HG03095 (cell line): ENCODE results near the gene GPR156.
"Not testable (repeated sequence)": the region's sequence is repeated elsewhere in the genome, so short reads cannot be mapped to it uniquely, and the experiment has no call there.

Source experiments
- ATAC-seq: cut with Tn5 transposase; IDR thresholded peaks from one replicate; pipeline ENCODE4 v1.9.1; 2021; ENCODE audit warnings: moderate library complexity; ENCODE audit not compliant: unreplicated experiment

The GPR156 gene

DNA sequence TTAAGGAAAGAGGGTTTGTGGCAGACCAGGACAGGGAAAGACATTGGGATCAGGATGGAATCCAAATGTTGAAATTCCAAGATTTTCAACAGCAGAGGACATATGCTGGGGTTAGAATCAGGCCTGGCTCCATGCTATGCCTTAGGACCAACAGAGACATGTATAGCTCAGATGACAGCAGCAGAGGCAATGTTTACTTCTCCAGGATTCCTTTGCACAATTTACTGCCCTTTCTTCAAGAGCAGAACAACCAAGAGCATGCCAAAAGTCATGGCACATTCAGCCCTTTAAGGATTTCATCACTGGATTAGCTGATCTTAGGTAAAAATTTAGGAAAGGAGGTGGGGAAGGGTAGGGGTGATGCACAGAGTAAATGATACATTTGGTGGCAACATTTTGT lies 121.2 kb downstream of the GPR156 start:
- ATAC-seq, result no peak

DNA sequence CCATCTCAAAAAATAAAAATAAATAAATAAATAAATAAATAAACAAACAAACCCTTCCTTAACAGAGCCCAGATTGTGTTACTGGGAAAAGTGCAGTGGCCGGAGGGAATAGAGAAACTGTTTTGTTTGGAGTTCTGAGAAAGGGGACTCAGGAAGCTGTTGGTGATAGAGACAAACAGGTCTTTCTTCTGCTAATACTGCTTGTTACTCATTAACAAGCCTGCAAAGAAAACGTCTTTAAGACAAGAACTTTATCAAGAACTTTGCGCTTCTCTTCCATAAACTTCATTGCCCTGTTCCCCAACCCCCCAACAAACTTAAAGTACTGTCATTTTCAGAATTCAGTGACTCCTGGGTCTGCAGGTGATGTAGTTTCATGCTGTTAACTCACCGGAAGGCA lies 122.0 kb downstream of the GPR156 start:
- ATAC-seq, result no peak

DNA sequence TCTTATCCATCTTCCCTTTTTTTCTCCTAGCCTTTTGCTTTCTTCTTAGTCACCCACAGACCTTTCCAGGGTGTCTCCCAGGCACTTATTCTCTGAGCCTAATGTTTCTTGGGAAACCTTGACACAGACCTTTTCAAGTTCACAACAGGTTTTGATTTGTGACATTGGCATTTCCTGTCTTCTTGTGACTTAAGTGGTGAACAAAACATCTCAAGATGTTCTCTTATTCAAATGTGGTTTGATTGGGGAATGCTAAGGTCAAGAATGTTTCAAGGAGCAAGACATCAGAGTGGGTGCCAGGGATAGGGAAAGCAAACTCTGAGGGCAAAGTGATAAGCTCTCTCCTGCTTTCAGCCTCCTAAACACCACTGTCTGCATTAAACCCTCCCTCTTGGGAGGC lies 122.6 kb downstream of the GPR156 start:
- ATAC-seq, result no peak

DNA sequence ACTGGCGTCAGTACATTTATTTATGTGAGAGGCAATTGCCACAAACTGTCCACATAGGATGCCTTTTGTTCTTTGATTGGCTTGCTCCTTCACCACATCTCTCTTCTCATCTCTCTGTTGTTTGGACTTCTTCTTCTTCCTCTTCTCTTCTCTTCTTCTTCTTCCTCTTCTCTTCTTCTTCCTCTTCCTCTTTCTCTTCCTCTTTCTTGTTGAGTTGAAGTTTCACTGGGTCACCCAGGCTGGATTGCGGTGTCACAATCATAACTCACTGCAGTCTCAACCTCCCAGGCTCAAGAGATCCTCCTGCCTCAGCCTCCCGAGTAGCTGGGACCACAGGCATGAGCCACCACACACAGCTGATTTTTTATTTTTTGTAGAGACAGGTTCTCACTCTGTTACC lies 123.1 kb downstream of the GPR156 start:
- no peak for ATAC-seq

DNA sequence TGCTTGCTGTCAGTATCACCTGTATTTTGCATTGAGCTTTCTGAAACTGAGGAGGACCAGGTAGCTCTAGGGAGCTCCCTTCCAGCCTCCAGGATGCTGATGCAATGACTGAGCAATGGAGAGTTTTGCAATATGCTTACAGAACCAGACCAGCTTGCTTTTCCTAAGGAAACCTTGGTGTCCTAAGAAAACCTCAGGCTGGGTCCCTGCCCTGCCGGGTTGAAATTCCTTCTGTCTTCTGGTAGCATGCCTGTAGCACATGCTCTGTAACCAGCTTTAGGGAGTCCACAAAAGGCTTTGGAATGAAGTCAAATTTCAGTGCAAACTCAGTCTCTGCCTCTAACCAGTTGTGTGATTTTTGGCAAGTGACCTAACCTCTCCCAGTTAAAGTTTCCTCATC lies 125.0 kb downstream of the GPR156 start:
- ATAC-seq, result no peak

DNA sequence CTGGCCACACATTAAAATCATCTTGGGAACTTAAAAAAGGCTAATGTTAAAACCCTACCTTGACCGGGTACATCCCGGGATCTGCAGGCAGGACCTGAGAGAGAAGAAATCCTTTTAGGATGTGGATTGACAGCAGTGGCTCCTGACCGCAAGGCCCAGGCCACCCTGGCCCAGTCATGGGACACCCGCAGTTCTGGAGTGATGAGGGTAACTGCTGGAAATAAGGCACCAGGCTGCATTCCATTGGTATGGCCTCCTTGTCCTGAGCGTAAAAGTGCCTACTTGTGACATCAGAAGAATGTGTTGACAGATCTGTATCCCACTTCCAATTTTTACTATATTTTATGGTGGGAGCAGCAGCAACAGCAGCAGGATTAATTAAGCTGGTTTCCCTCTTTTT lies 127.3 kb downstream of the GPR156 start:
- no peak for ATAC-seq

DNA sequence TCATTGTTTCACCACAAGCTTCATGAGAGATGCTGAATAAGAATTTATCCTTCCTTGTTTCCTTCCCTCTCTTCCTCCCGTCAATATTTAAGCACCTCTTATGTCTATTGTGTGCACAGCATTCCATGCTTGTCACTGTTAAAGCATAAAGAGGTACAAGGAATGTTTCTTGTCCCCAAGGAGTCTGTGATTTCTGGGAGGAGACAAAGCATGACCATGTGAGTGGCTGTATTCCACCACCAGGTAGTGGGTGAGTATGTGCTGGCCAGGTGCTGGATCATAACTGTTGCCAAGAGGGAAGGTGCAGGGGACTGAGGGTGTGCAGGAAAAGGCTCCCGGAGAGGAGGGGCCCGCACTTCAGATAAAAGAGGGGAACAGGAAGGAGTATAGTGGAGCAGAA lies 127.9 kb downstream of the GPR156 start:
- ATAC-seq, result no peak

DNA sequence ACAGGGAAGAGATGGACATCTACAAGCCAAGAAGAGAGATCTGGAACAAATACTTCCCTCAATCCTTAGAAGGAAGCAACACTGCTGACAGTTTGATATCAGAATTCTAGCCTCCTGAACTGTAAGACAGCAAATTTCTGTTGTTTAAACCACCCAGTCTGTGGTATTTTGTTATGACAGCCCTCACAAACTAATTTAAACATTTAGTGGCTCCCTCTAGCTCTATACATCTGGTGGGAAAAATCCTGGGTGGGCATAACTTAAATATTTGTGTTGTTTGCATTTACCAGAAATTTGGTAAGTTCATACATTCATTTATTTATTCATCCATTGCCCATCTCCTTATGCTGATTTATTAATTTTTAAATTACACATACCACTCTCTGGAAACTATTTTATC lies 128.3 kb downstream of the GPR156 start:
- ATAC-seq, result no peak

DNA sequence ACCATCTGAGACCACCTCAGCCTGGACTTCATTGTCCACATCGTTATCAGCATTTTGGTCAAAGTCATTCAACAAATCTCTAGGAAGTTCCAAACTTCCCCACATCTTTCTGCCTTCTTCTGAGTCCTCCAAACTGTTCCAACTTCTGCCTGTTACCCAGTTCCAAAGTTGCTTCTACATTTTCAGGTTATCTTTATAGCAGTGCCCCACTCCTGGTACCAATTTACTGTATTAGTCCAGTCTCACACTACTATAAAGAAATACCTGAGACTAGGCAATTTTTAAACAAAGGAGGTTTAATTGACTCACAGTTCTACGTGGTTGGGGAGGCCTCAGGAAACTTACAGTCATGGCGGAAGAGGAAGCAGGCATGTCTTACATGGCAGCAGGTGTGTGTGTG lies 129.3 kb downstream of the GPR156 start:
- not testable (repeated sequence) for ATAC-seq

DNA sequence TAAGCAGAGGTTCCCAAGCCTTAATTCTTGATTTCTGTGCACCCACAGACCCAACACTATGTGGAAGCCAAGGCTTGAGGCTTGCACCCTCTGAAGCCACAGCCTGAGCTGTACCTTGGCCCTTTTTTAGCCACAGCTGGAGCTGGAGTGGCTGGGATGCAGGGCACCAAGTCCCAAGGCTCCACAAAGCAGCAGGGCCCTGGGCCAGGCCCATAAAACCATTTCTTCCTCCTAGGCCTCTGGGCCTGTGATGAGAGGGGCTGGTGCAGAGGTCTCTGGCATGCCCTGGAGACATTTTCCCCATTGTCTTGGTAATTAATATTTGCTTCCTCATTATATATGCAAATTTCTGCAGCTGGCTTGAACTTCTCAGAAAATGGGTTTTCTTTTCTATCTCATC lies 129.9 kb downstream of the GPR156 start:
- no peak for ATAC-seq

DNA sequence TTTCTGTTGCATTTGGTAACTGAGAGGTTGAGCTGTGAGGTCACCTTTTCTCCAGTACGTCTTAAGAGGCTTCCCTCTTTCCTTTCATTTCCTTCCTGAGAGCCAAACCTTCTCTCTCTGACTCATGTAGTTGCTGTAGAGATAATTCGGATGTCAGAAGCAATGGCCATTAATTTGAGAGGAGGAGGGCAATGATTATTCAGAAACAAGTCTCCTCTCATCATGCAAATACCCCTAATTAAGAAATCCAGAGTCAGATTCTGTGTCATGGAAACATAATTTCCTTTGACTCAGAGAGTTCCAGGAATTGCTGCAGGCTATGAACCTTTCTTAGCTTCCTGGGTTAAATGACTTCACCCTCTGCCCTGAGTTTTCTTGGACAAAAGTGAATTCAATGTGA lies 131.7 kb downstream of the GPR156 start:
- ATAC-seq, result no peak

DNA sequence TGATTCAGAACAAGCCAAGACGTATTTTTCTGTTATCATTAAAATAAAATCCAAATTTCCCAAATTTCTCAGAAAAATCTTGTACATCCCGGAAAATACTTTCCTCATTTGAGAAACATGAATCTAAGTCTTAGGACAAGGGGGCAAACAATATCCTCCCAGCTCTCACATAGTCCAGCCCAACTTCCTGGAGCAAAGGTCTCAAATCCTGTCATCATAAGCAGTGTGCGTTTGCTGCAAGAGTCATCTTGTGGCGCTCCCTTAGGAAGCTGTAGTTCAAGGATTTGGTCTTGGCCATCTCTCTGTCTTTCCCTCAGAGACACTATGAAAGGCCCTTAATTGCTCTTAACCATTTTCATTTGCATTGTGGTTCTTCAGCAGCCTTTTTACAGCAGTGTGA lies 133.2 kb downstream of the GPR156 start:
- ATAC-seq, result no peak

DNA sequence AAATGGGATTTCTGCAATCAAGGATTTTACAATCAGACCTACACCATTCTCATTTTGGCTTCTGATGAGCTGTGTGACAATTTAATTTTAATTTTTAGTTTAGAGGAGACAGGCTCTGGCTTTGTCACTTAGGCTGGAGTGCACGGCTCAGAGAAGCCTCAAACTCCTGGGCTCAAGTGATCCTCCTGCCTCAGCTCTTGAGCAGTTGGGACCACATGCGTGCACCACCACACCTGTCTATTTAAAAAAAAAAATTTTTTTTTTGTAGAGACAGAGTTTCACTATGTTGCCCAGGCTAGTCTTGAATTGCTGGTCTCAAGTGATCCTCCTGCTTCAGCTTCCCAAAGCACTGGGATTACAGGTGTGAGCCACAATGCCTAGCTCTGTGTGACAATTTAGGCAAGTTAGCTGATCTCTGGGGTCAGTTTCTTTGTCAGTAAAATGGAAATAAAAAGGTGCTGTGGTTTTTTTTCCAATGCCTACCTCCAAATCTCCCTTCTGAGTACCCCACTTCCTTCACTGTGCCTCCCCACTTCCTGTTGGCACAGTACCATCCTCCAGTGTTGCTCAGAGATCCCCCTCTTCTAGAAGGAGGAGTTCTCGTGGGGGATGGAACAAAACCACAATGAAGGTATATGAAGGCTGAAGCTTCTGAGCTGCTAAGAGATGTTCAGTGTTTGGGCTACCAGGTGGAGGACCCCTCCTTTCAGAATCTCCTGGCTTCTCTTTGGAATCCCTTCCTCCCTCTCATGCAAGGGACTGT lies 136.7 kb downstream of the GPR156 start:
- no peak for ATAC-seq

DNA sequence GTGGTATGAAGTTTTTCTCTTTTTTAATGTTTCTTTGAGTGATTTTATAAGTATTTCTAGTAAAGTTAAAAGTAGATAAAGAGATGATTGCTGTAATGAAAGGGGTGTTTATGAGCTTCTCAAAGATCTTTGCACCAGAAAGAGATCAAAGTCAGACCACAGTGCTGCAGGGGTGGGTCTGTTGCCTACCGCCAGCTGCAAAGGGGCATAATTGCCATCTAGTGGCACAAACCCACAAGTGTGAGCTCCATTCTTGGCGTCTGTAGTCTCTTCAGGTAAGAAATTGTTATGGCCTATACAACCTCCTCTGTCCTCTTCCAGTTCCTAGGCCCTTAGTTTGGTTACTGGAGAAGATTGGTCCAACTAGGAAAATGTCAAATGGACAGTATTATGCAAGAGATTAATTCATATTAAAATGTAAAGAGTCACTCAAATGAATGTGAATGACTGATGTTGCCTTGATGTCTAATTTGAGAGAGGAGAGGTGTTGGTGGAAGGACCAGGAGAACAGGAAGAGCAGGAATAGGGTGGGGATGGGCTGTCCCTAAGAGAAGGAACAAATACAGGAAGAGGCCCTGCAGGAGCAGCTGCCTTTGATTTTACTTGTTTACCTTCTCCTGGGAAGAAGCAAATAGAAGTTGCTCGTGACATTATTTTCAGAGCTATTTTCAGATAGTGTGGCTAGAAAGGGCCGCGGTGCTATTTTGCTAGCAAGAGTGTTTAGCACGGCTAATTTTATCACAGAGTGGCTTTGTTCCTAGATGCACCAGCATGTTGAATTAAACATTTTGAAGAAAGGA lies 137.8 kb downstream of the GPR156 start:
- ATAC-seq, result no peak

DNA sequence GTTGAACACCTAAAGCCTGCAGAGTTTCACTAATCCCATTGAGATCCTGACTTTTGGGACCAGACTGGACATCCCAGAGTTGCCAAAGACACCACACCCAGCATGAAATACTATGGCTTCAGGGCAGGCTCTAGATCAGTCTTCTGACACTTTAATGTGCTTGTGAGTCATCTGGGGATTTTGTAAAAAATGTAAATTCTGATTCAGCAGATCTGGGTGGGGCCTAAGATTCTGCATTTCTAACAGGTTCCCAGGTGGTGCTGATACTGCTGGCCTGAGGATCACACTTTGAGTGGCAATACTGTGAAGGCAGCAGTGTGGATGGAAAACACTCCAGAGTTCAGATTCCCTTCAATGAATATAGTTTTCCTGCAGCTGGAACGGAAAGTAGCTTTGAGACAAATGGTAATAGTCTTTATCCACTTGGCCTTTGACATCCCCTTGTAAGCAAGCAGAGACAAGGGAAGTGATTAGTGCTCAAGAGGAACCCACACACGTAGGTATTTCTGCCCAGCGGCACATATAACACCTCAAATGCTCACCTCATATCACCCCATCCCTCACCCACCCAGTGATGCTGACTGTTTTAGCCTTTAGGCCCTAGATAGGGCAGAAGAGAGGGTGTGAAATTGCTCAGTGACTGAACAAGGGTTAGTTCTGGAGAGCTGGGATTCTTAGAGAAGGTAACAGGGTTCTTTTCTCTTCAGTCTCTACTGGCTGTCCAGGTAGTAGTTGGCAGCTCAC lies 139.3 kb downstream of the GPR156 start:
- no peak for ATAC-seq

DNA sequence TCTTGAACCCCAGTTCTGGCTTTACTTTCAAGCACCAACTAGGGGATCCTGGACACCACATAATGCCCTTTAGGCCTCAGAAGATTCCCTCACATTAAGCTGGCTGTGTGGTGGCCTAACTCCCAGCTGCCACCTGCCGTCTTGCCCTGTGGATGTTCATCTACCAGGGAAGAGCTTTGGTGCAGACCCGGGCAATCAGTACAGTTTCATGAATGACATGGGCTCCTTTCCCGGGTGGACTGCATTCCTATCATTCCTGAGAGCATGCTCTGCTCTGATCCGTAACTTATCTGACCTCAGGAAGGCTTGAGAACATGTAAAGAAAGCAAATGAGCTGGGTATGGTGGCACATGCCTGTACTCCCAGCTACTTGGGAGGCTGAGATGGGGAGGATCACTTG lies 140.8 kb downstream of the GPR156 start:
- no peak for ATAC-seq

DNA sequence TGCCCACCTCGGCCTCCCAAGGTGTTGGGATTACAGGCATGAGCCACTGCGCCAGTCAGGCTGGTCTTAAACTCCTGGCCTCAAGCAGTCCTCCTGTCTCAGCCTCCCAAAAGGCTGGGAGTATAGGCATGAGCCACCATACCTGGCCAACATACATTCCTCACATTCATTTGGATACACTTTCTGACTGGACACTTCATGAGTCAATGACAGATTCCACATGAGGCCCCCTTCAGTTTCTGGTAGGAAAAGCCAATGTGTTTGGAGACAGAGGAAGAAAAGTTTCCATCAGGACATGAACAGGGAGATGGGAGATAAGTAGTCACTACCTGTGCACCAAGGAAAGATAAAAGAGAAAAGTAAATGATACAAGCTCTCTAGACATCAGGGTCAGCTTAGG lies 141.3 kb downstream of the GPR156 start:
- no peak for ATAC-seq

DNA sequence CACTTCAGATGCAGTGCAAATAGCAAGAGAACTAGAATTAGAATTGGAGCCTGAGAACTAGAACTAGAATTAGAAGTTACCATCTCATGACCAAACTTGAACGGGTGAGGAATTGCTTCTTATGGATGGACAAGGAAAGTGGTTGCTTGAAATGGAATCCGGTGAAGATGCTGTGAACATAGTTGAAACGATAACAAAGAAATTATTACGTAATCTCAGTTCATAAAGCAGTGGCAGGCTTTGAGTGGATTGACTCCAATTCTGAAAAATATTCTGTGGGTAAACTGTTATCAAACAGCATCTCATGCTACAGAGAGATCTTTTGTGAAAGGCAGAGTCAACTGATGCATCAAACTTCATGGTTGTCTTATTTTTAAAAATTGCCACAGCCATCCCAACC lies 142.8 kb downstream of the GPR156 start:
- no peak for ATAC-seq

DNA sequence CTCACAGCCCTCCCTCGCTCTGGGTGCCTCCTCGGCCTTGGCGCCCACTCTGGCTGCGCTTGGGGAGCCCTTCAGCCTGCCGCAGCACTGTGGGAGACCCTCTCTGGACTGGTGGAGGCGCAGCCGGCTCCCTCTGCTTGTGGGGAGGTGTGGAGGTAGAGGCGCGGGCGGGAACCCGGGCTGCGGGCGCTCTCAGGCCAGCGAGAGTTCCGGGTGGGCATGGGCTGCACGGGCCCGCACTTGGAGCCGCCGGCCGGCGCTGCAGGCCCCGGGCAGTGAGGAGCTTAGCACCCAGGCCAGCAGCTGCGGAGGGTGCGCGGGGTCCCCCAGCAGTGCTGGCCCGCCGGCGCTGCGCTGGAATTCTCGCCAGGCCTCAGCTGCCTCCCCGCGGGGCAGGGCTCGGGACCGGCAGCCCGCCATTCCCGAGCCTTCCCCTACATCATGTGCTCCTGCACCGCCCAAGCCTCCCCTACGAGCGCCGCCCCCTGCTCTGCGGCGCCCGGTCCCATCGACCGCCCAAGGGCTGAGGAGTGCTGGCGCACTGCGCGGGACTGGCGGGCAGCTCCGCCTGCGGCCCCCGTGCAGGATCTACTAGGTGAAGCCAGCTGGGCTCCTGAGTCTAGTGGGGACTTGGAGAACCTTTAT lies 144.8 kb downstream of the GPR156 start:
- ATAC-seq, result no peak

DNA sequence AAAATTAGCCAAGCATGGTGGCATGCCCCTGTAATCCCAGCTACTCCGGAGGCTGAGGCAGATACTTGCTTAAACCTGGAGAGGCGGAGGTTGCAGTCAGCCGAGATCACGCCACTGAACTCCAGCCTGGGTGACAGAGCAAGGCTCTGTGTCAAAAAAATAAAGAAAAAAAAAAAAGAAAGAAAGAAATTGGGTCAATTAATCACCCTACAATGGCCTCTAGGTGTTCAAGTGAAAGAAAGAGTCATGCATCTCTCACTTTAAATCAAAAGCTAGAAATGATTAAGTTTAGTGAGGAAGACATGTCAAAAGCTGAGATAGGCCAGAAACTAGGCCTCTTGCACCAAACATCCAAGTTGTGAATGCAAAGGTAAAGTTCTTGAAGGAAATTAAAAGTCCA lies 145.9 kb downstream of the GPR156 start:
- ATAC-seq, result no peak

DNA sequence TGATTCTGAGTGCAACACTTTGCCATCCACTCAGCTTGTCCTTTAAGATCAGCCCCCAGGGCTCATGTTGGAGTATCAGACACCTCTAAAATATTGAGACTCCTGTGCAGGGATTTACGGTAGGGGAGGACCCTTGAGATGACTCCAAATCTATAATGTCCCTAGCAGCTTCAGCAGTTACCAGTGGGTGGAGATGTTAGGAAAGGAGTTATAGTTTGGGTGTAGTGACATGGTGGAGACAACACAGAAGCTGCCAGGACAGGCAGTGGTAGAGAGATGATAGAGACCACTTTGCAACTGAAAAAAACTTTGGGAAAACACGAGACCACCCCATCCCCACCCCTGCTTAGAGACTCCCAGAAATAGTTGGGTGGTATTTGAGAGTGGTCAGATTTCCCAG lies 147.5 kb downstream of the GPR156 start:
- no peak for ATAC-seq
